A673 (cell line): ENCODE measurements around the gene ESR1. TPM values are rescaled to one million over a fixed set of nuclear protein-coding genes. Genes with fewer than 3 reads are reported as not detected.

Source experiments
- BruUV-seq: library from RNA; stranded (reverse); fragments of 400-500 nt; replicated peaks from 2 replicates; lab custom pipeline; 2021; lab: Mats Ljungman, UMichigan
- CTCF ChIA-PET: fragments of 300-600 bp; sonication (Branson Sonifier 250); formaldehyde crosslinking; loops from one replicate; lab custom pipeline; 2022; ENCODE audit warnings: antibody characterized with exemption; lab: Charles Lee
- POLR2A ChIA-PET: fragments of 300-600 bp; sonication (Branson Sonifier 250); formaldehyde crosslinking; loops from one replicate; lab custom pipeline; 2022; ENCODE audit warnings: antibody characterized with exemption; ENCODE audit not compliant: low non-redundant PET; lab: Charles Lee
- DNase-seq: peaks from one replicate; pipeline ENCODE4 v3.0.0-alpha.2; 2015; ENCODE audit warnings: low spot score
- H3K27ac ChIP-seq: fragments of 200-600 bp; sonication (generic); 2 replicates; pipeline ENCODE4 v1.5.1; 2016; ENCODE audit warnings: mixed run types, low read depth, mild to moderate bottlenecking, mixed read lengths, antibody characterized with exemption, low read length; ENCODE audit not compliant: poor library complexity, severe bottlenecking
- H3K27me3 ChIP-seq: fragments of 200-600 bp; sonication (generic); replicated peaks from 2 replicates; pipeline ENCODE4 v1.6.1; 2017; ENCODE audit warnings: mixed run types, low read depth, mild to moderate bottlenecking, mixed read lengths, antibody characterized with exemption, low read length; ENCODE audit not compliant: insufficient read depth, poor library complexity
- H3K36me3 ChIP-seq: fragments of 200-600 bp; sonication (generic); 2 replicates; pipeline ENCODE4 v1.6.1; 2016; ENCODE audit warnings: mixed run types, mild to moderate bottlenecking, mixed read lengths, antibody characterized with exemption, low read length; ENCODE audit not compliant: insufficient read depth, poor library complexity, severe bottlenecking
- H3K4me1 ChIP-seq: fragments of 200-600 bp; sonication (generic); 2 replicates; pipeline ENCODE4 v1.6.1; 2017; ENCODE audit warnings: mixed run types, mild to moderate bottlenecking, mixed read lengths, antibody characterized with exemption, low read length; ENCODE audit not compliant: insufficient read depth, poor library complexity, severe bottlenecking
- H3K4me3 ChIP-seq: fragments of 200-600 bp; sonication (generic); 2 replicates; pipeline ENCODE4 v1.5.1; 2016; ENCODE audit warnings: low read depth, mixed run types, mild to moderate bottlenecking, mixed read lengths, low read length; ENCODE audit not compliant: poor library complexity, severe bottlenecking
- H3K9me3 ChIP-seq: fragments of 200-600 bp; sonication (generic); 2 replicates; pipeline ENCODE4 v1.6.1; 2016; ENCODE audit warnings: mixed run types, low read depth, mild to moderate bottlenecking, mixed read lengths, antibody characterized with exemption, low read length; ENCODE audit not compliant: poor library complexity, severe bottlenecking
- CTCF ChIP-seq: fragments of 300-800, 200-600 bp; sonication (generic); conservative IDR thresholded peaks from 2 replicates; pipeline ENCODE4 v1.5.1; 2017; ENCODE audit warnings: low read depth, mild to moderate bottlenecking, antibody characterized with exemption, low read length, moderate library complexity, mixed read lengths
- EZH2 ChIP-seq: fragments of 200-600 bp; sonication (generic); IDR thresholded peaks from 2 replicates; pipeline ENCODE4 v1.6.1; 2017; ENCODE audit warnings: borderline replicate concordance, low read depth, mild to moderate bottlenecking, mixed read lengths, antibody characterized with exemption, low read length; ENCODE audit not compliant: poor library complexity, severe bottlenecking
- intact Hi-C: fragments of 100-400 bp; cut with micrococcal nuclease; formaldehyde crosslinking; loops from one replicate; pipeline ENCODE4 v1.10.0; 2022; ENCODE audit not compliant: unreplicated experiment
- total RNA-seq: library from RNA; stranded (reverse); gene quantifications from 2 replicates; pipeline ENCODE4 v1.2.3, GENCODE V29; 2021

Gene ESR1
- total RNA-seq, 1 experiment from 2014 or later: not detected

- intact Hi-C loops: no loop called here
- Histone ChIP-seq H3K4me3 (no peak overlapping the region), H3K27ac (no peak overlapping the region), H3K36me3 (no peaks in the 10 kb centered on the region), H3K27me3 (peaks cover 100% of the 10 kb centered on the region), H3K4me1 (no peaks in the 10 kb centered on the region), H3K9me3 (no peaks in the 10 kb centered on the region)
- BruUV-seq: no TSS peak
- POLR2A ChIA-PET: no interaction called here
- TF ChIP-seq EZH2: no peak
- TF ChIP-seq CTCF: no peak
- CTCF ChIA-PET: no interaction called here
- DNase-seq: no peak
These were observed 3.6 kb downstream of the ESR1 start for GRCh38 chr6:151811081-151811480.

DNA sequence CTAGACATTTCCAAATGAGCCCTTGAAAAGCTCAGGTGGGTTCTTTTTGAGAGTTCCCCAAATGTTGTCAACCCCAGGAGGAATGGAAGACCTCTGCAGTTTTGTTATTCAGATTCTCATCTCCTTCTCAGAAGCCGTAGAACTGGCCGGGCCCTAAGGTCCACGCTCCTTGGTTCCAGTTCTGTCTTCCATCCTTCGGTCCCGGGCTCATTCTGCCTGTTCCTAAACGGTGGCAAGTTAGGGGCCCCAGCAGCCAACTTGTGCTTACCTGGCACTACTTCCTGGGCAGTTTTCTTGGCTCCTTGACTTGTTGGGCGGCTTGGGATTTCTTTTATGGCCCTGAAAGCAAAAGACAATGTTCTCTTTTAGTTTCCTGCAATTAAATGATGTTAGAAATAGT, 6.4 kb downstream of the ESR1 start:
- H3K4me3 ChIP-seq: no peak overlapping the region
- BruUV-seq: no TSS peak
- CTCF ChIA-PET: no interaction called here
- no peaks in the 10 kb centered on the region for H3K4me1 ChIP-seq
- no peaks in the 10 kb centered on the region for H3K36me3 ChIP-seq
- POLR2A ChIA-PET: no interaction called here
- no peaks in the 10 kb centered on the region for H3K9me3 ChIP-seq
- H3K27ac ChIP-seq: no peak overlapping the region
- DNase-seq: no peak
- intact Hi-C loops: no loop called here
- TF ChIP-seq EZH2: no peak
- no peak for TF ChIP-seq CTCF
- peaks cover 96% of the 10 kb centered on the region for H3K27me3 ChIP-seq

- DNase-seq: no peak
- TF ChIP-seq EZH2 (no peak), CTCF (no peak)
- Histone ChIP-seq H3K4me1 (no peaks in the 10 kb centered on the region), H3K9me3 (no peaks in the 10 kb centered on the region), H3K27me3 (peaks cover 89% of the 10 kb centered on the region), H3K27ac (no peak overlapping the region), H3K36me3 (no peaks in the 10 kb centered on the region), H3K4me3 (no peak overlapping the region)
- BruUV-seq: no TSS peak
- ChIA-PET CTCF (no interaction called here), POLR2A (no interaction called here)
- intact Hi-C loops: no loop called here
These were observed 7.1 kb downstream of the ESR1 start for GRCh38 chr6:151814614-151815013.
